NCI-H1694 treated with DMSO at 0.1 percent for 48 hours (cell line): ENCODE results near the gene MID1.
A peak's percentile ranks its signal among the peaks of the same experiment; 100 is the strongest.

Experiments
- DNase-seq: peaks from one replicate; lab custom pipeline; 2025; lab: John Stamatoyannopoulos, UW

The MID1 gene

DNA sequence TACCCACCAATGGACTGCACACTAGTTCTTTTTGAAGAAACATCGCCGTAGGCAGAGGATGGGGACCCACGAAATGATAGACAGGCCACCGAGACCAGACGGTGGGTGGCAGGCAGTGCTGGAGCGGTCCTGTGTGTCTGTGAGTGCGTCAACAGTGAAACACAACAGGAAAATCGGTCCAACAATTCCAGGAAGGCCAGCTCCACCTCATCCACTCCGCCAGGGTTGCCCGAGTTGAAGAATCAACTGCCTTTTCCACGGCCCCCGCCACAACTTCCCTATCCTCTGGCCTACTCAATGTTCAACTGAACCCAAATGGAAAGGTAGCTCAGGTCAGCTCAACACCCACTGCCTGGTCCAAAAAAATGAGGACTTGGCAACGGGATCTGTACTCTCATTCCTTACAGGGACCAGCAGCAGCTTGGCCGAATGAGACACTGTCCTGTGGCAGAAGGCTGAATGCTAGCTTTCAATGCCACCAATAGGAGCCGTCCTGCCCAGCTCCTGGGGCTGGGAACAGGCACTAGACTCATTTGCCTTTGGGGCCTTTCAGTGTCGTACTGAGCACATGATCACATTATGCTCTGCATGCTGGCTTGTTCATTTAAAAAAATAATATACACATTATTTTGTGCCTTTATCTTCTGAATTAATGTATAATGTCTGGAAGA lies 43.5 kb downstream of the MID1 start:
- DNase-seq: no peak

DNA sequence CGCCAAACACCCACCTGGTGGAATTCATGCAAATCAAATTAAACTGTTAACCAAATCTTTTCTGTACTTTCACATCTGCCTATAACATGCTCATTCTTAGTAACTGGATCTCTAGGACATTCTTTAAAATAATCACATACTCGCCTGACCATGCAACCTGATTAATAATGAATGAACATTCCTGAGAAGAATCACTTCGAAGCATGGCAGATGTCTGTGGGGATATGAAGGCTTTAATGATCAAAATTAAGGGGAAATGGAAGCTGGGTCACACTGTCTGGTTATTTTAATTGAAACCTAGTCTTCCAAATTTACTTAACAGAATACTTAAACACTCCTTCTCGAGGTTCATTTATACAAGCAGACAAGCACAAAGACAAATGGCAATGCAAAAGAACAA lies 44.2 kb downstream of the MID1 start:
- no peak for DNase-seq

DNA sequence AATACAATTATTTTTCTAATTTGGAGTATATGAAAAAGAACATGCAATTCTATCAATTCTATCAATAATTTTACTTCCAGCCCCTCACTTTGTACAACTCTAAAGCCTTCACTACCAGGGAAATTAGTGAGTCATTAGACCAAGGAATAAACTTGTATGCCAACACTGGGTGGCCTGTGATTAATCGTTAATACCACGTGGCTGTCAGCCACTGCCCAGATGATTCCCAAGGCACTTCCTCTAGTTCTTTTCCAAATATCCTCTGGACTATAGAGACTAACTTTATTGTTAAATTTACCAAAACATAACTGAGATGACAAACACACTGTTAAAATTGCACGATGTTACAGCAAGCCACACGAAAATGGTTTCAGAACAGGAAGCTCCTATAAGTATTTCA lies 45.7 kb downstream of the MID1 start:
- no peak for DNase-seq

DNA sequence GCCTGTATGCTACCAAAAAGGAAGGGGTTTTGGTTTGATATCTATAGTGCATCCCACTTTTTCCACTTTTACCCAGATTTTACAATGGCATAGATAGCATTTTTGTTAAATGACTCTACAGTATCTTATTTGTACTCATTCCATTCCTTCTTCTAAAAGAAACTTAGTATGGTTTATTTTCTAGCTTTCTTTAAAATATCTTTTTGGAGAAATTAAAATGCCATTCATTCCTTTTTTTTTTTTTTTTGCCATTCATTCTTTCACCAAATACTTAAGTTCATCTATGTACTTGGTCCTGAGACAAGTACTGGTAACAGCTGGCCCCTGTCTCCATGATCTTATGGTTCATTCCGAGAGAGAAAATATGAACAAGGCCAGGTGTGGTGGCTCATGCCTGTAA lies 49.1 kb downstream of the MID1 start:
- no peak for DNase-seq

DNA sequence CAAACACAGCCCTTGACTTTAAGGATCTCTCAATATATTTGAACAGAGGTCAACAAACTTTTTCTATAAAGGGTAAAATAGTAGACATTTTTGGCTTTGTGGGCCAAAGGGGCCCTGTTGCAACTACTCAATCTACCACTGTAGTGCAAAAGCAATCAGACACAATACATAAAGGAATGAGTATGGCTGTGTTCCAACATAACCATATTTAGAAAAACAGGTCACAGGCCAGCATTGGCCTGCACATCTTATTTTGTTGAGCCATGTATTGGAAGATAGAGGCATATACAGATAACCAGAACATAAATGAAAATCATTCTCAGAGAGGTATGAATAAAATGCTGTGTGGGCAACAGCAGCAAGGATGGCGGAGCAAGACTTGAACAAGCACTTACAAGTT lies 49.8 kb downstream of the MID1 start:
- no peak for DNase-seq

DNA sequence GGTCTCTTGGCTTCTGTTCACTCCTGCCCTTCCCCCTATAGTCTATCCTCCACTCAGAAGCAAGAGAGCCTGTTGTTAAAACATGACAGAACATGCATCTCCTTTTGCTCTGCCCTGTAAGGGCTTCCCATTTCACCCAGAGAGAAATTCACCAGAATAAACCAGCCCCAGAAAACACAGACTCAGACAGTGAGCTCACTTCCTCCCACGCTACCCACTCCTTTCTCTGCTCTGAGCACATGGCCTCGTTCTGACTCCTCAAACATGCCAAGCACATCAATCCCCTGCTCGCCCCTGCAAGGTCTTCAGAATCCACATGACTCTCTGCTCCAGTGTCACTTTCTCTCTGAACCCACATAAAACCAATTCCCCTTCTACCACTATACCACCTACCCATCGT lies 50.4 kb downstream of the MID1 start:
- DNase-seq: no peak

DNA sequence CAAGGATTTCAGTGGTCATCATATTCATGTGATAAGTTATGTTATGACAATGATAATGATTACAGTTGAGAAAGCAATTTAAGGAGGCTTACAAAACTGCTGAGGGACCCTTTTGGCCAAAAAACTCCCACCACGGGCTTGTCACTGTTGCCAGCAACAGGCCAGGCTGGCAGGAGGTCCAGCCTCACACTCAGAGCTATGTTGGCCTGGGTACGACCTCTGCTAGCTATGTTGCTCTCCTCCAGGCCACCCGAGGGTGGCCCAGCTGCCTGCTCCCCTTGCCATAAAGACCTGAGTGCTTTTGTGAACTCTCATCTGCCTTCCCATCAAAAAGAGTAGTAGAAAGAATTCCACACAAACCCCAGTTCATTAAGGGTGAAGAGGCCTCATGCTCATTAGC lies 52.0 kb downstream of the MID1 start:
- no peak for DNase-seq

DNA sequence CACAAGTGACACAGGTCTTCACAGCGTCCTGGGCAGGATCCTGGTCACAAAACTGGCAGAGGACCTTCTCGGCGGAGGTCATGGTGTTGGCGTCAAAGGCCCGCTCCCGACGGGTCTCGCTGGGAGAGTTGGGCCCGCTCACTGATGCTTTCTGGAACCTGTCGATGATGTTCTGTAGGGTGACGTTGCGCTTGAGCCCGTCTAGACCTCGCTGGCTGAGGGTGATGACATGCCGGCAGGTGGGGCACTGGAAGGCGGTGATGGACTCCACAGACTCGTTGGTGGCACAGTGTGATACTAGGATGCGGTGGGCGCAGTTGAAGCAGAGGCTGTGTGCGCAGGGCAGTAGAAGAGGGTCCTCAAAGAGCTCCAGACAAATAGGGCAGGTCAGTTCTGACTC lies 53.2 kb downstream of the MID1 start:
- no peak for DNase-seq

DNA sequence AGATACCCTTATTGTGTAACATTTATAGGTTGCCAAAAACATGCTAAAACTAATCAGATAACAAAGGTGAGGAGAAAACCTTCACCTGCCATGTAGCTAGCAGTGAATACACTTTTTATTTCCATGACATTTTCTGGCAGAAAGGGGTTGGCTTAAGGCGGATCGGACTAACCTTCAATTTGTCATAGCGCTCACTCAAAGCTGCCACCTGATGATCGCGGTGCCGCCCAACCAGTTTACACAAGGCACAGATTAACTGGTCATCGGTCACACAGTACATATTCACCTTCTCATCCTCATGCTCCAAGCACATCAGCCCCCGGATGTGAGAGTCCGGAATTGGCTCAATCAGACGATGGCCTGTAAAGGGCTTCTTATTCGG lies 53.7 kb downstream of the MID1 start:
- no peak for DNase-seq

DNA sequence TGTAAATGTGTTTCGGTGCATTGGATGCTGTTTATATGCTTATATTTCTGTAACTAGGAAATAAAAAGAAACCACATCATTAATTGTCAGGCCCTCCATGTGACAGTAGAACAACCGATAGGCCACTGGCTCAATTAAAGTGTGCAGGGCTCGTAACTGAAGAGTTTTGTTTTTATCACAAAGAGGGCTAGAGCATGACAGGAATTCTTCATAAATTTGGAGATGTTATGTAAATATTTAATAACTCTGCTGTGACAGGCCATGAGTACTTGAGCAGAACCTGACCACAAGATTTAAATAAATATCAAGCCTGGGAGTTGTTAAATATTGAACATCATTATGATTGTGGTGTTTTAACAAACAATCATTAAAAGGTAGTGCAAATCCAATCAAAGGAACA lies 55.9 kb downstream of the MID1 start:
- DNase-seq: no peak

DNA sequence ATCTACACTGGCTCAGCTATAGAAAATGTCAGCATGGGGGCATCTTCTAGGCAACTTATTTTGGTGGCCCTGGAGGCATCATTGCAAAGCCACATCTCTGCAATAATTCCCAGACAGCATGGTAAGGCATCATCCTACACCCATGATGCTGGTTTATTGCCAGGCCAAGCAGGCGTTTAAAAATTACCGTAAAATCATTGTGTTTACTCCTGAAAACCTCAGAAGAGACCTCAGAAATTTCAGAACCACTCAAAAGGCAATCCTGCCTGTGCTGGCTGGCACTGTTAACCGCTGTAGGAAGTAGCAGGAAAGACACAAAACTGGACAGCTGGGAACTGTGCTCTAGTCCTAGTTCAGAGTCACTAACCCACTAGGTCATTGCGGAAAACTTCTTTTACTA lies 63.2 kb downstream of the MID1 start:
- no peak for DNase-seq

DNA sequence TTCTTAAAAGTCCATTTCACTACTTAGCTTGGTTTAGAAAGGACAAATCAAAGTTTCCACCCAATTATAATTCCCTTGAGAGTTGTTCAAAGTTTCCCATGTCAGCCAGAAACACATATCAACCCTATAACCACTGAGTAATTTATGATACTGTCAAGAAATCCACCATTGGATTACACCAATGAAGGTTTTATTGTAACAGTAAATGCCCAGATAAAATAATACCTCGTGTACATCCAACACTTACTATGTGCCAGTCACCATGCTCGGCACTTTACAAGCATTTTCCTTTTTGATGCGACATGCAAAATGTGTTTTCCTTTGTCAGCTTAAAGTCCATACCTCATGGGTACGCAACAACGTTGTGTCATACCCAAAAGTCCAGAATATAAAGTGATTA lies 64.0 kb downstream of the MID1 start:
- no peak for DNase-seq

DNA sequence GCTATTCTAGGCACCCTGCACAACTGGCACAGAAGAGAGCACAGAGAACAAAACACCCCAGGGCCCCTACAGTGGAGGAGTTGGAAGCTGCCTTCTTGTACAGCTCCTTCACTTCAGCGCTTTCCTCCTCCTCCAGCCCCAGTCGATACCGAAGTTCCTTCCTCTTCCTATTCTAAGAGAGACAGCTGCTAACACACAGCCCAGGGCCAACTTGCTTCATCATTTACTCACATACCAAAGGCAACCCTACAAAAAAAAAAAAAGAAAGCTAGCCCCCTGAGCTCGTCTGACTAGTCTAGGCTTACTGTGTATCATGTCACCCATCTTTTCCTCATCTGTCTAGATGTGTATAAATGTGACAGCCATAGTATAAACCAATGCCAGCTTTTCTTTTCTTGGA lies 64.5 kb downstream of the MID1 start:
- DNase-seq: no peak

DNA sequence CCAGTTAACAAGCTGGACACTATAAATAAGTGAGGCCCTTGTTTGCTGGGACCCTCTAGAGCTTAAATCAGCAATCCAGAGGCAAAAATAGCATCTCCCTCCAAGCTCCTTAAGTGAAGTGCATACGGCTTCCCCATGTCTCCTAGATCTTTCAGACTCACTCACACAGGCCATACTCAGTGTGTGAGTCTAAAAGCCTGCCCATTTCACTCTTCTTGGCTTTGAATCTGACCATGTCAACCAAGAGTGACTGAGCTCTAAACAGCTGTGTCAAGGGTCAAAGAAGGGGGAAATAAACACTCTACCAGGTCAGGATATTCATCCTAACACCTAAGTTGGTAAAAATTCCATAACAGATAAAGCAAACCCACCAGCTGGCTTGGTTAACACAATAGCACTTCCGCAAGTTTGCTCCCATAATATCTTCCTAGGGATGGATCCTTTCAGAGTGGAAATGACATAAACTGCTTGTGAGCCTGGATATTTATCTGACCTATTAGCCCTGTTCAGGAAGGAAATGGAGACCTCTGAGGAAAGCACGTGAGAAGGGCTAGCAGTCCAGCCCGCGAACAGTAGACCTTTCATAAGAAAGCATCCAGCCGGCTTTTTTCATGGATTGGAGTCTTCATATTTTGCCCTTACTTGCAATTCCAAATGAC lies 65.6 kb downstream of the MID1 start:
- no peak for DNase-seq

DNA sequence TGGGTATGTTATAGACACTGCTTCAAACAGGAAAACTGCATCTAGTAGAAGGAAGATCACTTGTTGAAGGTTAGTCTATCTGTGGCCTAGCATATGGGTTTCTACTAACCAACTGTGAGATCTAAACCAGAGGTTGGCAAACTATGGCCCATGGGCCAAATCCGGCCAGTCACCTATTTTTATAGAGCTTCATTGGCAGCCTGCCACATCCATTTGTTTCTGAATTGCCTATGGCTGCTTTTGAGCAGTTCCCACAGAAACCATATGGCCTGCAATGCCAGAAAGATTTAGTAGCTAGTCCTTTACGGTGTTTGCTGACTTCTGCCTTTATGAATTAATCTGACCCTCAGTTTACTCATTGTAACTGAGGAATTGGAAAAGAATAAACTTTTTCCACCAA lies 71.1 kb downstream of the MID1 start:
- DNase-seq: peak; percentile 40

DNA sequence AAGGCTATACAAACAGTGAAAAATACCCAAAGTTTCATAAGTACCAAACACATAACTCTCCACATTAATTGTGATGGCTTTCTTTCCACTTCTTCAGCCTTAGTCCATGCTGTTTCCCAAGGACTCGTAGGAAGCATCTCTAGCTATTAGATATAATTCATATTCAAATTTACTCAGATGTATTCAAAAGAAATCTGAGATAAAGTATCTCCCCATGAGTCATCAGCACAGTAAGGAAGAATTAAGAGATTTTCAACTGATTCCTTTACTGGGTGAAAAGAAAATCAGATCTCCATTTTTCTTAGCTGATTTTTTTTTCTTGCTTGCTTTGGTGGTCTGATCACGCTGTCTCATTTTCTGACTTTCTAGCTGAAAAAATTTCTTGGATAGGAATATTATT lies 71.7 kb downstream of the MID1 start:
- DNase-seq: no peak

DNA sequence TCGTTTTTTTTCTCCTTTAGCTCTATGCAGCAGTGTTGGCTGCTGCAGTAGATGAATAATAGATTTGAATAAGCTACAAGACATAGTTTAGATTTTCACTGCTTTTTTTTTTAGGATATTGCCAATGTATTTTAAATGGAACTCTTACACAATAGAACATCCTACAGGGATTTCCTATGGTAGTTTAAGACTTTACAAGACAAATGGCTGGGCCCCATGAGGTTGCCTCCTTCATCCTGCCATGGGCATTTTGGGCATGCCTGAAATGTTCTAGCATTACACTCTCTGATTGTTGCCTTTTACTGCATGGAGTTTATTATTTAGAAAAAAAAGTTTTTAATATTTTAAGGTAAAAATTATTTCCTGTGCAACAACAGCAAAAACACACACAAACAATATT lies 74.5 kb downstream of the MID1 start:
- DNase-seq: no peak

DNA sequence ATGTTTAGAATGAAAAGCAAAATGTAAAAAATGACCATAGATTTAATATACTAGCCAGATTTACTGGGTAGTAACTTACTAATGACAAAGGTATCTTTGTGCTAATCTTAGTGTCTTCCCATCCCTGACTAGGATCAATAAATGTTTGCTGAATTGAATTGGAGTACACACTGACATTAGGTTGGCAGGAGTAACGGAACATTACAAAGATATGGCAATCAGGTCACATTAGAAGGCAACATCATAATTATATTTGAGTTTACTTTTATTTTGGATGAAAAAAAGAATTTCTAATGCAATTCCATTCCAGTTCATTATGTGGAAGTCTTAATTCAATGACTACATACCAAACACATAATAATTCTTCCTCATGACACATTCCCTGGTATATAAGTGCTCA lies 77.8 kb downstream of the MID1 start:
- no peak for DNase-seq

DNA sequence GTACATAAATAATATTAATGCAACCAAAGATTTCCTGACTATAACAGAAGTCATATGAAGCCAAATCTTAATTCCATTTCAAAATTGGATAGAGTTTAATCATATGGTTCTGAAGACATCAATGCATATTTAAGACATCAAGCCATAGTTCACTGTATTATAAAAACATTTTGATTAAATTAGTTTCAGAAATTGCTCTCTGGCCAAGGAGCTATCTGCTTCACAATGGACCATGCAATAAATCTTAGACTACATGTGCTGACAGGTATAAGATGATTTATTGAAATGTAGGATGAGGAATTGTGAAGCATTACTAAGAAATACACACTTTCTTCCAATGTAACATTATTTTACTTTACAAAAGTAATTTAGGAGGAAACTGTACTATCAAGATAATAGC lies 81.6 kb downstream of the MID1 start:
- no peak for DNase-seq

DNA sequence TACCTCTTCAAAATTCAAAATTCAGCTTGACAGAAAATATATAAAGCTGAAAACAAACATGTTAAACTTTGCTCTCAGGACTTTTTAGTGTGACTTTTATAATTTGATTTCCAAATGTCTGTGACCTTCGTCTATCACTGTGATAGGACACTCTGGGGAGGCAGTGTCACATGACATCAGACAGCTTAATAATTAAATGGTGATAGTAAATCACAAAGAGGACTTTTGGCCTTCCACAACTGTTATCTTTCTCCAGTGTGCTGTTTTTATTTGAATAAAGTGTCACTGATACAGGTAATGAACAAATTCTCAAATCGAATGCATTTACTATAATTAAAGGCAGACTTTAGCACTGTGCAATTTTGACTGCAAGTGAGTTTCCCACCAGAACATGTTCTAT lies 83.1 kb downstream of the MID1 start:
- no peak for DNase-seq

DNA sequence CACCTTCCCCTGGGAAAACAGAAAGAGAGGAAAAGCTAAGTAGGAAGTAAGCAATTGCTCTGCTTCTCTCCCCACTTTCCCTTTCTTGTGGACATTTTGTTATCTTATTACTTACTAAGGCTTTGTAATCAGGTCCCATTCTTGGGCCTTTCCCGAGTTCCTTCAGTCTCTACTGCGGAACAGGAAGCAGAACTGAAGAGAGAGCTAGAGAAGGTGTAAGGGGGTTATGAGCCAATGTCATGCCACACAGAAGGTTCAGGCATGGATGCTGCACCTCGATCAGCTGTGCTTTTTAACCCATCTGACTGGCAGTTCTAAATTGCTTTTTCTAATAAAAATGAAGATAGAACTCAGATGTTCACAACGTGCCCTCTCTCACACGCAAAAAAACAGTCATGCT lies 83.6 kb downstream of the MID1 start:
- no peak for DNase-seq

DNA sequence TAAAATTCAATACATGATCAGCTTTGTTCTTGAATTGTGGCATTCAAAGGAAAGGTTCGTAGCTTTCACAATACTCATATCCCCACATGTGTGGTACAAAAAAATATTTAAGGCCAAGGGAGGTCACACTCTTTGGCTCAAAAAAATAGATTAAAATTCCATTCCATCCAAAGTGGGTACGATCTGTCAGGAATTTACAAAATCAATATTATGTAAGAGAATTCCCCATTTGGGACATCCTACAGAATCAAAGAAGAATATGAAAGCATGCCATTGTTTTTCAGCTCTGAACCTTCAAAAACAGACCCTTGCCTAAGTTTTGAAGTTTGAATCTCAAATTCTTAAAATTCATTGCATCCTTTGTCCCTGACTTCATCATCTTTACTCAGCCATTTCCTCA lies 85.8 kb downstream of the MID1 start:
- no peak for DNase-seq

DNA sequence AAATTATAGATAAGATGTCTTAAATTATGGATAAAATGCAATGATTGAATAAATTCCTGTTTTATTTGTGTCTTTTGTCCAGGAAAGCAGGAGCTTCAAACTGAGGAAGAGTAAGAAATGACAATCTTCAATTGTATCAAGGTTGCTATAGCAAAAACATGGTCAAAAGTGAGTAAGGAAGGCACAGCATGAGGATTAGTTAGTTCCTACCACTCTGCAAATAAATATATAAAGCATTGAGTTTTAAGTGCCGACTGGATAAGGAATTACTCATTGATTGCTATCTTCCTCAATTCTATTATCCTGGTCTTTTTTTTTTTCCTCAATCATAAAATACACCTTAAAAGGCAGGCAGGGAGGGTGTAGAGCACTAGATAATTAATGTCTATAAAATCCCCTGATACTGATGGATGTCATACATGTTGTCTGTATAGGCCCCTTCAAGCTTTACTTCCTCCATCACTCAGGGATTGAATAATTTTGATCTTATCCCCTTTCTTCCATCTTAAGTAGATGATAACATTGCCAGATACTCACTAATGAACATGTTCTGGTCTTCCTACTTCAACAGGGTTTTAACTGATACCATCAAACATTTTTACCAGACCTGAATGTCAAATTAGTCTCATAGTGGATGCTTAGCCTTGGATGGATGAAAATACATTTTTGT lies 86.6 kb downstream of the MID1 start:
- no peak for DNase-seq

DNA sequence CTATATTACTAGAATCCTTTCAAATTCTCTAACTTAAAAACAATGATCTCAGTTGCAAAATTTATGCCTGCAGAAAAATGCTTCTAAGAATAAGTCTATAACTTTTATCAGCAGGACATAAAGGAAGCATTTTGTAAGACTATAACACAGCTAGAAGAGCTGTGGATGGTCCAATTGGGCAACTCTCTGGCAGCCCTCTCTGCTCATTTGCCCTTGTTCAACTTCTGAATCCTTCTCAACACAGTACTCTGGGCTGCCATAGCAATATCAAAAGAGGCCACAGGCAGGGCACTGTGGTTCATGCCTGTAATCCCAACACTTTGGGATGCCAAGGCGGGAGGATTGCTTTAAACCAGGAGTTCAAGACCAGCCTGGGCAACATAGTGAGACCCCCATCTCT lies 88.5 kb downstream of the MID1 start:
- no peak for DNase-seq
